Measurements from ENCODE around the gene CHCHD6.

CHCHD6 gene

DNA sequence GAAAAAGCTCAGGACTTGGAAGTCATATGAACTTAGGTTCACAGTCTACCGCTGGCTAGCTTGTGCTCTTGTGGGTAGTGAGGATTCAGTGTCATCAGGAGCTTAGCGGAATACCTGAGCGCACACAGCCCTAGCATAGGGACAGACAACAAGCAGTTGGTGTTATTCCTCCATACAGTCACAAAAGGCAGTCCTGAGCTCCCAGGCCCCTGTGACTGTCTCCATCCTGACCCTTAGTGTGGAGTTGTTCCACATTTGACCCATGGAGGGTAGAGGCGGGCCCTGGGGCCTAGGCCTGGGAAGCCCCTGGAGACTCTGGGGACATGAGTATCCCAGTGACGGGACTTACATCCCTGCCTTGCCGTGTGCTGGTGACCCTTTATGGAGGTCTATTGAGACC, 147.3 kb downstream of the CHCHD6 start:
- no peak for TF ChIP-seq CTCF (conservative IDR thresholded peaks at IDR 0.05; ENCODE audit: control insufficient read depth, insufficient read depth, low read depth, low read length)
- DNase-seq (ENCODE audit: low read depth), result no peak
- no peak overlapping the region for H3K4me3 ChIP-seq (ENCODE audit: control insufficient read depth, low read depth, low read length)

DNA sequence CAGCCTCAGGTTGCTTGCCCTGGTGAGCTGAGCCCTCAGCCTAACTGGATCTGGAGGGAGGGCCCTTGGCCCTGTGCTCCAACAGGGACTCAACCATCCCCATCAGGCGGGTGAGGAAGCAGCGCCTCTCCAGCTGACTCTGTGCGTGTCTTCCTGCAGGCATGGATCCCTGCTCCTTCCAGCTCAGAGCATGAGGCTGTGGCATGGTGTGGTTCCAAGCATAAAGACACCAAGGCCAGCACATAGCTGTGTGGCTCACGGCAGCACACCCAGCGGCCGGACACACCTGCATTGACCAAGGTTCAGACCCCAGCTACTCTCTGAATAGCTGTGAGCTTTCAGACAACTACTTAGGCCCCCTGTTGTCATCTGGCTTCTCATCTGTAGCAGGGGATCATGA, 147.9 kb downstream of the CHCHD6 start:
- no peak for DNase-seq (ENCODE audit: low read depth)
- TF ChIP-seq CTCF (conservative IDR thresholded peaks at IDR 0.05; ENCODE audit: control insufficient read depth, insufficient read depth, low read depth, low read length), result no peak
- H3K4me3 ChIP-seq (ENCODE audit: control insufficient read depth, low read depth, low read length), result no peak overlapping the region

DNA sequence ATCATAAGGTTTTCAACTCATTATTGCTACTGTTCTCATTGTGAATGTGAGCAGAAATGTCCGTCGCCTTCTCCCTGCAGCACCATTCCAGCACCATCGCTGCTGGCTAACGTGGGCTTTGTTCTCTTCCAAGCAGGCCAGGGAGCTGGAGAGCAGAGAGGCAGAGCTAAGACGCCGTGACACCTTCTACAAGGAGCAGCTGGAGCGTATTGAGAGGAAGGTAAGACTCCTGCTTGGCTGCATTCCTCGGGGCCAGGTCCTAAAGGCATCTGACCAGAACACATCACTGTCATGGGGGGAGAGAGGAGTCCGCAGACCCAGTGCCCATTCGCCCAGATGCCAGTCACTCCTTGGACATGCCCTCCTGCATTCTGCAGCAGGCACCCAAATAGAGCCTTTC, 148.5 kb downstream of the CHCHD6 start:
- no peak for DNase-seq (ENCODE audit: low read depth)
- no peak overlapping the region for H3K4me3 ChIP-seq (ENCODE audit: control insufficient read depth, low read depth, low read length)
- TF ChIP-seq CTCF (conservative IDR thresholded peaks at IDR 0.05; ENCODE audit: control insufficient read depth, insufficient read depth, low read depth, low read length), result no peak

DNA sequence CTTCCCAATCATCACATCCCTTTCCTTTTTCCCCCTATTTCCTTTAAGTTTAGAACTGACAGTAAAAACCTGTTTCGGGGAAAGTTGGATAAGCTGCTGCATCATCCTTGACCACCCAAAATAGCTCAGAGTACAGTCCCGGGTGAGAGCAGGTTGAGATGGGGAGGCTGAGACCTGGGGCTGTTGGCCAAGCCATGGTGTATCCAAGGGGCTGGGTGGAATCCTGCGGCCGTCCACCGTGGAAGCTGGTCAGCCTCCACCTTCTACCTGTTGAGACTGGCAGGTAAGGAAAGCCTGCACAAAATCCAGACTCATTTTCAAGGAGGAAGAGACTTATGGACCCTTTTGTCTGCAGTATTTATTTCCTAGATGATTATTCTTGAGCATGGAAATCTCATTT, 150.6 kb downstream of the CHCHD6 start:
- no peak for TF ChIP-seq CTCF (conservative IDR thresholded peaks at IDR 0.05; ENCODE audit: control insufficient read depth, insufficient read depth, low read depth, low read length)
- DNase-seq (ENCODE audit: low read depth), result no peak
- H3K4me3 ChIP-seq (ENCODE audit: control insufficient read depth, low read depth, low read length), result no peak overlapping the region

DNA sequence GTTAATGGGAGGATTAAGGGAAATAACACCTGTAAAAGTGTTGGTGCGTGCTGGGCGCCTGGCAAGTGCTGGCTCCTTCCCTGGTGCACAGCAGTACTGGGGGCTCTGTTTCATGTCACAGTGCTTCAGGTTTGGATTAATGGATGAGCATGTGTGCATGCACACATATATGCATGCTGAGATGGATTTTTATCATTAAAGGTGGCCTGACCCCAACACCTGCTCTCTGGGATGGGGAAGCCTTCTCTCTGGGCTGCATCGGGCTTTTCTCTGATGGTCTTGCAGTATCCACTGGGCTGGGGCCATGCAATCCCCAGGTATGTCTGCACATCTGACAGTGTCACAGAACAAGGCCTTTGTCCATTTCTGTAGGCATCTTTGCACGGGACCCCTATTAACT, 151.3 kb downstream of the CHCHD6 start:
- no peak for TF ChIP-seq CTCF (conservative IDR thresholded peaks at IDR 0.05; ENCODE audit: control insufficient read depth, insufficient read depth, low read depth, low read length)
- H3K4me3 ChIP-seq (ENCODE audit: control insufficient read depth, low read depth, low read length), result no peak overlapping the region
- no peak for DNase-seq (ENCODE audit: low read depth)

DNA sequence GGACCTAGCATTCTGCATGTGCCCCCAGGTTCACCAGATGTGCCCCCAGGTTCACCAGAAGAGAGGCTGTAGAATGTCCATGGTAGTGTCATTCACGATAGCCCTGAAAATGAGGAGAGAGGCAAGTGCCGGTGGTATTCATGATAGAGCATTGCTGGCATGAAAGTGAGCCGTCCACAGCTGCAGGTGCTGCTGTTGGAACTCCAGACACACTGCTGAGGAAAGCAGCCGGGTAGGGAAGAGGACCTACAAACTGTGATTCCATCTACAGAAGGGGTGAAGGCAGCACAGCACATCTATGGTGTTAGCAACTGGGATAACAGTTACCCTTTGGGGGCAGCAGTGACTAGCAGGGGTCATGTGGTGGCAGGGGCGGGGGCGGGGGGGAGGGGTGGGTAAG, 153.9 kb downstream of the CHCHD6 start:
- no peak for TF ChIP-seq CTCF (conservative IDR thresholded peaks at IDR 0.05; ENCODE audit: control insufficient read depth, insufficient read depth, low read depth, low read length)
- no peak overlapping the region for H3K4me3 ChIP-seq (ENCODE audit: control insufficient read depth, low read depth, low read length)
- no peak for DNase-seq (ENCODE audit: low read depth)

- no peak for TF ChIP-seq CTCF (conservative IDR thresholded peaks at IDR 0.05; ENCODE audit: control insufficient read depth, insufficient read depth, low read depth, low read length)
- no peak overlapping the region for H3K4me3 ChIP-seq (ENCODE audit: control insufficient read depth, low read depth, low read length)
- DNase-seq (ENCODE audit: low read depth), result no peak
Observed at GRCh38 chr3:126858401-126858800, 154.4 kb downstream of the CHCHD6 start.
